ENCODE data around the gene RETREG1.

- TF ChIP-seq, protein P1, sequence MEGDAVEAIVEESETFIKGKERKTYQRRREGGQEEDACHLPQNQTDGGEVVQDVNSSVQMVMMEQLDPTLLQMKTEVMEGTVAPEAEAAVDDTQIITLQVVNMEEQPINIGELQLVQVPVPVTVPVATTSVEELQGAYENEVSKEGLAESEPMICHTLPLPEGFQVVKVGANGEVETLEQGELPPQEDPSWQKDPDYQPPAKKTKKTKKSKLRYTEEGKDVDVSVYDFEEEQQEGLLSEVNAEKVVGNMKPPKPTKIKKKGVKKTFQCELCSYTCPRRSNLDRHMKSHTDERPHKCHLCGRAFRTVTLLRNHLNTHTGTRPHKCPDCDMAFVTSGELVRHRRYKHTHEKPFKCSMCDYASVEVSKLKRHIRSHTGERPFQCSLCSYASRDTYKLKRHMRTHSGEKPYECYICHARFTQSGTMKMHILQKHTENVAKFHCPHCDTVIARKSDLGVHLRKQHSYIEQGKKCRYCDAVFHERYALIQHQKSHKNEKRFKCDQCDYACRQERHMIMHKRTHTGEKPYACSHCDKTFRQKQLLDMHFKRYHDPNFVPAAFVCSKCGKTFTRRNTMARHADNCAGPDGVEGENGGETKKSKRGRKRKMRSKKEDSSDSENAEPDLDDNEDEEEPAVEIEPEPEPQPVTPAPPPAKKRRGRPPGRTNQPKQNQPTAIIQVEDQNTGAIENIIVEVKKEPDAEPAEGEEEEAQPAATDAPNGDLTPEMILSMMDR (conservative IDR thresholded peaks at IDR 0.05; ENCODE audit: low read depth in 2 of 2) = no peak
- TF ChIP-seq POLR2AphosphoS5 (IDR thresholded peaks at IDR 0.05; ENCODE audit: low read depth) (no peak), JUNB (IDR thresholded peaks at IDR 0.05; ENCODE audit: unreplicated experiment) (no peak)
Observed at GRCh38 chr5:16467363-16468219, 149.2 kb downstream of the RETREG1 start.

Measured in GM23338 (cell line).